Measurements from ENCODE around the gene AKR7A2.
"Not testable (repeated sequence)": the region's sequence is repeated elsewhere in the genome, so short reads cannot be mapped to it uniquely, and the experiment has no call there.

Gene AKR7A2

GRCh38 chr1:19307794-19308508 lies 4.0 kb downstream of the AKR7A2 start (continued):
- TF ChIP-seq PPARA (CRISPR knock-in tag; IDR thresholded peaks at IDR 0.05; ENCODE audit: borderline replicate concordance), result no peak

- no peak for TF ChIP-seq ZFP30 (CRISPR knock-in tag; IDR thresholded peaks at IDR 0.05)
- TF ChIP-seq SNAI2 (CRISPR knock-in tag; IDR thresholded peaks at IDR 0.05), result no peak
- no peak for TF ChIP-seq RARB (CRISPR knock-in tag; IDR thresholded peaks at IDR 0.05)
- TF ChIP-seq ZNF70 (CRISPR knock-in tag; IDR thresholded peaks at IDR 0.05), result no peak
- no peak for TF ChIP-seq ZFP3 (CRISPR knock-in tag; IDR thresholded peaks at IDR 0.05)
- TF ChIP-seq PATZ1 (CRISPR knock-in tag; IDR thresholded peaks at IDR 0.05; ENCODE audit: borderline replicate concordance), result no peak
- no peak for TF ChIP-seq CSDC2 (CRISPR knock-in tag; IDR thresholded peaks at IDR 0.05)
- TF ChIP-seq ZNF565 (CRISPR knock-in tag; conservative IDR thresholded peaks at IDR 0.05; ENCODE audit: low read depth), result no peak
- TF ChIP-seq ARNTL (CRISPR knock-in tag; IDR thresholded peaks at IDR 0.05; ENCODE audit: borderline replicate concordance, low read depth), result no peak
- no peak for TF ChIP-seq OSR1 (CRISPR knock-in tag; IDR thresholded peaks at IDR 0.05)
- TF ChIP-seq ZC3H10 (CRISPR knock-in tag; IDR thresholded peaks at IDR 0.05), result no peak
- TF ChIP-seq TSHZ2 (CRISPR knock-in tag; IDR thresholded peaks at IDR 0.05), result no peak
- TF ChIP-seq CREB5 (CRISPR knock-in tag; IDR thresholded peaks at IDR 0.05; ENCODE audit: low read depth), result no peak
- no peak for TF ChIP-seq PPARA (CRISPR knock-in tag; IDR thresholded peaks at IDR 0.05; ENCODE audit: borderline replicate concordance)
- no peak for TF ChIP-seq BACH2 (CRISPR knock-in tag; IDR thresholded peaks at IDR 0.05; ENCODE audit: borderline replicate concordance)
- TF ChIP-seq, protein P1, sequence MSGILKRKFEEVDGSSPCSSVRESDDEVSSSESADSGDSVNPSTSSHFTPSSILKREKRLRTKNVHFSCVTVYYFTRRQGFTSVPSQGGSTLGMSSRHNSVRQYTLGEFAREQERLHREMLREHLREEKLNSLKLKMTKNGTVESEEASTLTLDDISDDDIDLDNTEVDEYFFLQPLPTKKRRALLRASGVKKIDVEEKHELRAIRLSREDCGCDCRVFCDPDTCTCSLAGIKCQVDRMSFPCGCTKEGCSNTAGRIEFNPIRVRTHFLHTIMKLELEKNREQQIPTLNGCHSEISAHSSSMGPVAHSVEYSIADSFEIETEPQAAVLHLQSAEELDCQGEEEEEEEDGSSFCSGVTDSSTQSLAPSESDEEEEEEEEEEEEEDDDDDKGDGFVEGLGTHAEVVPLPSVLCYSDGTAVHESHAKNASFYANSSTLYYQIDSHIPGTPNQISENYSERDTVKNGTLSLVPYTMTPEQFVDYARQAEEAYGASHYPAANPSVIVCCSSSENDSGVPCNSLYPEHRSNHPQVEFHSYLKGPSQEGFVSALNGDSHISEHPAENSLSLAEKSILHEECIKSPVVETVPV (CRISPR knock-in tag; IDR thresholded peaks at IDR 0.05), result no peak
- no peak for TF ChIP-seq TCF4 (CRISPR knock-in tag; IDR thresholded peaks at IDR 0.05; ENCODE audit: borderline replicate concordance)
- TF ChIP-seq ISL1 (CRISPR knock-in tag; IDR thresholded peaks at IDR 0.05), result no peak
- no peak for ATAC-seq
These were observed 5.0 kb downstream of the AKR7A2 start for GRCh38 chr1:19306941-19307340.

- ATAC-seq, result no peak
- TF ChIP-seq BACH2 (CRISPR knock-in tag; IDR thresholded peaks at IDR 0.05; ENCODE audit: borderline replicate concordance), result no peak
These were observed 6.1 kb downstream of the AKR7A2 start for GRCh38 chr1:19305880-19306279.

- ATAC-seq, result not testable (repeated sequence)
These were observed 7.9 kb downstream of the AKR7A2 start for GRCh38 chr1:19304081-19304480.

DNA sequence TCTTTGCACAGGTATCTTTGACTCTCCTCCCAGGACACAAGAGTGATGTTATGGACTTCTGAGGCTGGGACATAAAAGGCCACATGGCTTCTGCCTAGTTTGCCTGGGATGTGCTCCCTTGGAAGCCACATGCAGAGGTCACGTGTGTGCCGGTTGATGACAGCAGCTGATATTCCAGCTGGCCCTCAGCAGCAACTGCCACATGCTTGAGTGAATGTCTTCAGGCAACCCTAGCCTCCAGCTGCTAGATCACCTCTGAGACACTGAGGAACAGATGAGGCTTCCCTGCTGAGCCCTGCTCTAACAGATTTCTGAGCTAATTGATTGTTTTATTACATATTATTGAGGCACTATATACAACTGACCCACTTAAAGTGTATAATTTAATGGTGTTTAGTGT lies 11.7 kb downstream of the AKR7A2 start:
- ATAC-seq, result no peak
- TF ChIP-seq ARNTL (CRISPR knock-in tag; IDR thresholded peaks at IDR 0.05; ENCODE audit: borderline replicate concordance, low read depth), result no peak
- no peak for TF ChIP-seq ZFP3 (CRISPR knock-in tag; IDR thresholded peaks at IDR 0.05)
- no peak for TF ChIP-seq ISL1 (CRISPR knock-in tag; IDR thresholded peaks at IDR 0.05)
- no peak for TF ChIP-seq PPARA (CRISPR knock-in tag; IDR thresholded peaks at IDR 0.05; ENCODE audit: borderline replicate concordance)
- TF ChIP-seq TSHZ2 (CRISPR knock-in tag; IDR thresholded peaks at IDR 0.05), result no peak
- no peak for TF ChIP-seq ESRRG (CRISPR knock-in tag; IDR thresholded peaks at IDR 0.05)
- no peak for TF ChIP-seq PATZ1 (CRISPR knock-in tag; IDR thresholded peaks at IDR 0.05; ENCODE audit: borderline replicate concordance)
- TF ChIP-seq ZNF70 (CRISPR knock-in tag; IDR thresholded peaks at IDR 0.05), result no peak
- TF ChIP-seq CSDC2 (CRISPR knock-in tag; IDR thresholded peaks at IDR 0.05), result no peak
- TF ChIP-seq ZNF8 (CRISPR knock-in tag; IDR thresholded peaks at IDR 0.05), result no peak
- no peak for TF ChIP-seq ZFP30 (CRISPR knock-in tag; IDR thresholded peaks at IDR 0.05)
- no peak for TF ChIP-seq ZC3H10 (CRISPR knock-in tag; IDR thresholded peaks at IDR 0.05)
- no peak for TF ChIP-seq BACH2 (CRISPR knock-in tag; IDR thresholded peaks at IDR 0.05; ENCODE audit: borderline replicate concordance)
- no peak for TF ChIP-seq RARB (CRISPR knock-in tag; IDR thresholded peaks at IDR 0.05)

Data from SK-N-SH treated with all-trans-retinoic acid at 6 μM for 48 hours (cell line).